ENCODE results near the gene POR.

GRCh38 chr7:75891815-75892411 is 23.0 kb upstream of the POR start:
- no peak for TF ChIP-seq CTCF (IDR thresholded peaks at IDR 0.05; ENCODE audit: low read depth, low read length, missing input control)
- TF ChIP-seq REST (IDR thresholded peaks at IDR 0.05), result no peak
- TF ChIP-seq SP1 (IDR thresholded peaks at IDR 0.05), result no peak
- no peak for TF ChIP-seq MAX (IDR thresholded peaks at IDR 0.05)
- TF ChIP-seq ATF3 (IDR thresholded peaks at IDR 0.05), result no peak
- TF ChIP-seq TAF1 (conservative IDR thresholded peaks at IDR 0.05), result no peak
- TF ChIP-seq ZBTB33 (IDR thresholded peaks at IDR 0.05), result no peak

Measured in liver (tissue), 3 donors.